Fibroblast of peridontal ligament (primary cell): ENCODE data around the gene ARHGAP26.

Source experiments
- DNase-seq: peaks from one replicate; pipeline ENCODE4 v3.0.0-alpha.2; 2010; ENCODE audit errors: extremely low read depth

ARHGAP26 gene

DNA sequence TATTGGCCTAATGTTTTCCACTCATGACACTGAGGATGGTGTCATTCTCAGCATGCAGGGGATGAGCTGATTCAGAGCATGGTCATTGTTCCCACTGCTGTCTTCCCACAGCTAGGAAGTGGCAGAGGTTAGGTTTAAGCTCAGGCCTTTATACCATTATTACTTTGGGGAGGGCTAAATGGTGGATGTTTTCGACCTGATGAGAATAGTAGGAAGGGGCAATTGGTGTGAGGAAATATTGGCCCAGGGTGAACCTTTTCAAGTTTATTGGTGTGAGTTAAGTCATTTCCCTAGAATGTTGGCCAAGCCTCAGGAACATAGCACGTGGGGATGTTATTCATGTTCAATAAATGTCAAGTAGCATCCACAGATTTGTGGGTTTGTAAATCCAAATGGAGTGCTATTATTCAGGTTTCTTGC is 59.6 kb downstream of the ARHGAP26 start:
- no peak for DNase-seq

DNA sequence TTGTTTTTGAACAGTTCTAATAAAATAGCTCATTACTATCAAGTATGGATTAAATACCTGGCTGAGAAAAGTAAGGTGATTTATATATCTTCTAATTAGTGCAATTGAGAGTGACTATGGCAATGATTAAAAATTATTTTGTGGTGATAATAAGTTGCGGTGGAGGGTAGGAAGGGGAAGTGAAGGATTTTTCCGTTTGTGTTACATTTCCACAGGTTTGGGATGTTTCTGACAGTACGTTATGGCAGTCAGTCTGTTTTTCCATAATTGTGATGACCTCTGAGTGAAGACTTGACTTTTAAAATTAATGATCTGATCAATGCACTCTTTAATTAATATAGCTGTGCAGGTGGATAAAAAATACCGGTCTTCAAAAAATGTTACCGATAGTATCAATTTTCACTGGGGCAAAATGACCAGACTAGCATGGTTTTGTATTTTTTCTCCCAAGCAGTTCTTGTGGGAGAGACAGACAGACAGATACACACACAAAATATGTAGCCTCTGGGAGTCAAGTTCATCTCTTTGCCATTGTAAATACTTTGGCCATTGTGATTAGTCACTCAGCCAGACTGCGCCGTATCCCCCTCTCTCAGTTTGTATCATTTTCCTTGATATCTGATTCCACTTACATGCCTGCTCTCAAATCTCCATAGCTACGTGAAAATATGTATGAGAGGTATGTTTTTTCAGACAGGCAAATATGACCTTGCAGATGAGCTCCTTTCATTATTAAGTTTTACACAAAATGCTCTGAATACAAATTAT is 60.2 kb downstream of the ARHGAP26 start:
- peak; percentile 62 for DNase-seq

DNA sequence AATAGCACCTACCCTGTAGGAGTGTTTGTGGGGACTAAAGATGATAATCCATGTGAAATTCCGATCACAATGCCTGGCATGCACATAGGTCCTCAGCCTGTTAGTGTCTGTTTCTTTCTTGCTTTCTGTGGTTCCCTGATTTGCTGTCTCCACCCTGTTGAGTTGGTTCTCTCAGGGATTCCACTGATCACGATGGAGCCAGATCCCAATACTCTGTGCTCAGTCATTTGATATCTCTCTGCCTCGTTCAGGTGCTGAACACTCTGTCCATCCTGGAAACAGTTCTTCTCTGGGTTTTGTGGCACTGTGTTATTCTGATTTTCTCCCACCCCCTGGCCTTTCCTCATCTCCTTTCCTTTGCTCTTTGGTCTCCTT is 60.8 kb downstream of the ARHGAP26 start:
- no peak for DNase-seq

DNA sequence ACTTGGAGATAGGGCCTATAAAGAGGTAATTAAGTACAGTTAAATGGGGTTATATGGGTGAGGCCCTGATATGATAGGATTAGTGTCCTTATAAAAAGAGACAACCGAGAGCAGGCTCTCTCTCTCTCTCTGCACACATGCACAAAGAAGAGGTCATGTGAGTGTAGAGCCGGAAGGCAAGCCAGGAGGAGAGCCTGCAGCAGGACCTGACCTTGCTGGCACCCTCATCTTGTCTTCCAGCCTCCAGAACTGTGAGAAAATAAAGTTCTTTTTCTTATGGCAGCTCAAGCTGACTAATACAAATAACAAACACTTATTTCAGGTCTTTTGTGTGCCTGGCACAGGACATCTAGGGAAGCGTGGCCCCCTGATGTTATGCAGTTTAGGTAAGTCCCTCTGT is 62.1 kb downstream of the ARHGAP26 start:
- no peak for DNase-seq

DNA sequence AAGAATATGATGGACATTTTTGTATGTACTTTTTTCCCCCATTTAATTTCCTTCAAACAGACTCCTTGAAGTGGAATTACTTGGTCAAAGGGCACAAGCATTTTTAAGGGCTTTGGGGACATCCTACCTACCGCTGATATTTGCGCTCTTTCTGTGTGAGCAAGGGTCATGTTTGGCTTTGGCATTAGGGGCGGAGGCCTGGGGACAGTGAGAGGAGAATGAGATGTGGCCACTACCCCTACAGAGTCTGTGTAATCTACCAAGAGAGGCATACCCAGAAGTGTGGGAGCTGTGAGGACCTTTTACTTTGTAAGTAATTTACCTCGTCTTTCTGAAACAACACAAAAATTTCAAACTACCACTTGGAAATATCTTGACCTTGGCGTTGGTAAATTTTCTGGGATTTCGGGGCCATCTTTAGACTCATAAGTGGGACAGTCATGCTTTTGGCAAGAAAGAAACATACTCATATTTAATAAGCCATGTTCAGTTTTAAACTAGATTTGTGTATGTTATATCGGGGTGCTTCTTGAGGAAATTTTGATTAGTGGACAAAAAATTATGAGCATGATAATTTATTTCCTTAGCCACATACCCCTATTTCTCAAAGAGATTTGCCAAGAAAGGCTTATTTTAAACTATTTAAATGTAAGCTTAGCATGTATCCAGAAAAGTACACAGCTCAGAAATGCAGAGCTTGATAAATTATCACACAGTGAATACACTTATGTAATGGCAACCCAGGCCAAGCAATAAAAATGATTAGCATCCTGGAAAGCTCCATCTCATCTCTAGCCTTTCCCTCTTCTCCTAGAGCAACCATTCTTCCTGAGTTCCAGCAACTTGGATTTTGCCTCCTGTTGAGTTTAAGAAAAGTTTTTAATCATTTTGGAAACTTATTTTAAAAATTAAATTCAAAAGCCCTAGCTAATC is 63.6 kb downstream of the ARHGAP26 start:
- no peak for DNase-seq

DNA sequence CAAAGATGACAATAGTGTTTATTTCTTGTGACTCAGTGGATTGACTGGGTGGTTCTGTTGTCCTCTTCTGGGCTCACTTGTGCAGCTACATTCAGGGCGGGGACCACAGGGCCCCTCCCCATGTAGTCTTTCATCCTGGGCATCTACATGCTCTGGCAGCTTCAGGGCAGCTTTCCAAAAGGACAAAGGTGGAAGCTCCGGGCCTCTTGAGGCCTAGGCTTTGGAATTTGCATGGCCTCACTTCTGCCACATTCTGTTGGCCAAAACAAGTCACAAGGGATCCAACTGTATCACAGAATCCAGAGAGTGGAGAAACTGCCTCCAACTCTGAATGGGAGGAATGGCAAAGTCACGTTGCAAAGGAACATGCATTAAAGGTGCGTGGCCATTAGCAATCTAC is 64.3 kb downstream of the ARHGAP26 start:
- no peak for DNase-seq

DNA sequence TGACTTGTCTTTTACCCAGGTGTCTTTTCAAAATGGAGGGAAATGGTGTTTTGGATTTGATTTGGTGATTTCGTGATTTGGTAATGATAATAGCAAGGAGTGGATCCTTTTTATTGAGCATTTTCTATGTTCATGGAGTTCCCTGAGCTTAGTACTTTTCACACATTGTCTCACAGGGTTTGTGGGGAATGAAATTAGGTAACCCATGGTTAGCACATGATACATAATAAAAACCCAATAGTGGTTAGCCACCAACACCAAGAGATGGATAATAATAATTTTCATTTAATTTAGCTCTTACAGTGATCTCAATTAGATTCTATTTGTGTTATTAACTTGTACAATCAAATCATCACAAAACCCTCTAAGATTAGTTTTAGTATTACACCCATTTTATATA is 65.4 kb downstream of the ARHGAP26 start:
- no peak for DNase-seq

DNA sequence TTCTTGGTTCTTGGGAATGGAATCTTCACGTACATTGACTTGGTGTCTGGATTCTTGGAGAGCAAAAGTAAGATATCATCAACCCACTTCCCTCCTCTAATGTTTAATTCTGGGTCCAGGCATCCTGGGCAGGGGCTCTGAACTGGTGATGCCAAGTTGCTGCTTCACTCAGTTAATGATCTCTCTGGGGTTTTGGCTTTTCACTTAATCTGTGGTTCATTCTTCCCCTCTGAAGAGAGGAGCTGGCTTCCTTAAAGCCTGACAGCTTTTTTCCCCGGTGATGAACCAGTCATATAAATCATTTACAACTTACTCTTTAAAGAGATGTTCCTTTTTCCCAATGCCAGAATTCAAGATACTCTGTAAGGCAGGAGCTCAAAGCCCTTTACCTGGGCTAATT is 65.9 kb downstream of the ARHGAP26 start:
- DNase-seq = no peak

DNA sequence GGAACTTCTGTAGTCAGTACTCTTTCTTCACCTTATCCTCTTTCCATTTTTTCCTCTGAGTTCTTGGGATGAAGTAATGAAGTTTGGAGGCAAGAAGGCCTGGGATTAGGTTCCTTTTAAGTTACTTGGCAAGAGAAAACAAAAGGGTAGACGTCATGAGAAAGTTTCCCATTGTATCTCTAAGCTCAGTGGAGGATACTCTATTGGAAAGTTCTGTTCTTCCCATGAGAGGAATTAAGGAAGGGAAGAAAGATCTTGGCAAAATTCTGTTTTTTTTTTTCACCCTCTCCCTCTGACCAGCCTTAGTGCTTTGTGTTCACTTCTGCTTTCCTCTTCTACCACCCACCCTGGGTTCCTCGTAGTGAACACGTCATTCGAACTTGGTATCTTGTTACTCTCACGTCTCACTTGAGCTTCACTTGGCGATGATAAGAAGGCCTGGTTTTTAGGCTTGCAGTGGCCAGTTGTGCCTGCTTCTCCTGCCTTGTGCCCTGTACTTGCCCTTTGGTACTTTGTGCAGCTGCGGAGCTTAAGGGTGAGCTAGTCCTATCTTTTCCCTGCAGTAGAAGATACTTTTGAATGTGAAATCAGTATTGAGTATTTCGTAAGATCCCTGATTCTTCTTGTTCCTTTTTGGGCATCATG is 67.0 kb downstream of the ARHGAP26 start:
- DNase-seq = no peak

DNA sequence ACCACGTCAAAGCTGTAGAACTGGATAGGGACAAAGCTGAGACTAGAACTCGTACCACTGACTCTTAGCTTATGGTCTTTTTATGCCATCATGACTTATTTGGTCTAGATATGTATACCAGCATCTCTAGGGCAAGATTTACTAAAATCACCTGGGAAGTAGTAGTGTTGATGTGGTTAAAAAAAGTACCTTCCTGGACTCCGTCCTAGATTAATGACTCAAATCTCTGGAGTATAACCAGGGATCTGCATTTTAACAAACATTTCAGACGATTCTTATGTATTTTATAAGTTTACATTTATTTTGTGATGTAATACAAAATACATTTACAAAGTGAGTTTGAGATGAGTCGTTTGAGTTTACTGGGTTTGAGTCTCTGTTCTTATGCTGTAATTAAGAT is 68.7 kb downstream of the ARHGAP26 start:
- DNase-seq = no peak

DNA sequence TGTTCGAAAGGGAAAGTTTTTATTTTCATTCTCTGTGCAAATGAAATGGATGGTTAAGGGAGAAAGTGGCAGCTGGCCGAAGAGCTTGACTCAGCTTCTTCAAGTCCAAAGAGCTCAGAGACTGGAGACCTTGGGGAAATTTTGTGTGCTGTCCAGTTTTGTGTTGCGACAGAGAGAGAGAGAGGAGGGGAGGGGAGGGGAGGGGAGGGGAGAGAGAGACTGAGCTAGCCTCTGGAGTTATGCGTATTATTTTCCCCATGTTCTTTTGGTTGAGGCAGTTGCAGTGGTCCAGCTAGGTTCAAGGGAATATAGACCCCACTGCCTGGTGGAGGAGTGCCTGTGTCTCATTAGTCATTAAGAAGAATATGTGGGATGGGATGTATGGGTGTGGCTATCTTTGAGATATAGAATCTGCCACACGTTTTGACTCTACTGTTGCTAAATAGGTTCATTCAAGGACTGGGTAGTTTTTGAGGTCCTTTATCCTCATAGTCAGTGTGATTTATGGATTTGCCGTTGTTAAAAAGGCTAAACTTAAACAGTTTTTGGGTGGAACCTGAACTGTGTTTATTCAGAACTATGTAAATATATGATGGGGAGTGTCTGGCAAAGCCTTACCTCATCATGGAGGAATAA is 69.7 kb downstream of the ARHGAP26 start:
- peak; percentile 76 for DNase-seq

DNA sequence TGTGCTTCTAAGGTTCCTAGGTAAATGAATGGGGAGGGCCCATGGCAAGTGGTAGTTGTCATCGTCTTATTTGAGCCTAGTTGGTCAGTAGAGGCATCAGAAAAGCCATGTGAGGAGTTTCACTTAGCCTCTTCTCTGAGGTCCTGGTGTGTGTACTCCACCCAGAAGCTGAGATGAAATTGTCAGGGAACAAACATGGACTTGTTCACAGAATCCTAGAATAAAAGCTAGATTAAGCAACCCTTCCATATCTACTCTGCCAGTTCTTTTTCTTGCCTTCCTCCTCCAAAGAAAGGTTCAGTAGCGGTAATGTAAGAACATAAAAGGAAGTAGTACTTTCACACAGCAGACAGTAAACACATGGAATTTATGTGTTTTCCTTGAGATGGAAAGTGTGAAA is 70.4 kb downstream of the ARHGAP26 start:
- no peak for DNase-seq

DNA sequence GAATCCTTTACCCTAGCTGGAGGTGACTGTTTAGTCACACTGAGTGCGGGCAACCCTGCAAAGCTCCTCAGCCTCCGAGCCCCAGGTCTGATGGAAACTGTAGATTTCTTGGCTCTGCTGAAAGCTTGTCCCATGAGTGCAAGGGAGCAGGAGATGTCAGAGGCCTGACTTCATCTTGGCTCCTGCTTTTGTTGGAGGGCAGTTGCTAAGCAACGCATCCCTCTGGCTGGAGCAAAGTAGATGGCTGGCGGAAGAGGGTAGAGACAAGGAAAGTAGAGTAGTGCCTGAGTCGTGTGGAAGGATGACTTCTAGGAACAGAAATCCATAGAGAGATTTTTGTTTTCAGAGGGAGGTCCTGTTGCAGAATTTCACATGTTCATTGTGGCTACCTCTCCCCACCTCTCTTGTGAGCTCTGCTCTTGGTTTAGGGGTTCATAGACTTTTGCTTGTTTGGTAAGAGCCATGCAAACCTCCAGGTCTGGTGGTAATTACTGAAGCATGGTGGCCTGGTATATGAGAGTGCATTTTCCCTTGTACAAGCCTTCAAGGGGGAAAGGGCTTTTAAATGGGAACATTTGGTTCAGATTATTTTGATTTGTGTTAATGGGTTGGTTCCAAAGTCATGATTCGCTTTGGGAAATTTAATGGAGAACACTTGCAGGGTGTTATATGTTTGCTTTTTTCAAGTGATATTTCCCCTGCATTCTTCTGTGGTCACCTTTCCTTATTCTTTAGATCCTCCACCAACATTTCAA is 71.5 kb downstream of the ARHGAP26 start:
- DNase-seq = peak; percentile 71

DNA sequence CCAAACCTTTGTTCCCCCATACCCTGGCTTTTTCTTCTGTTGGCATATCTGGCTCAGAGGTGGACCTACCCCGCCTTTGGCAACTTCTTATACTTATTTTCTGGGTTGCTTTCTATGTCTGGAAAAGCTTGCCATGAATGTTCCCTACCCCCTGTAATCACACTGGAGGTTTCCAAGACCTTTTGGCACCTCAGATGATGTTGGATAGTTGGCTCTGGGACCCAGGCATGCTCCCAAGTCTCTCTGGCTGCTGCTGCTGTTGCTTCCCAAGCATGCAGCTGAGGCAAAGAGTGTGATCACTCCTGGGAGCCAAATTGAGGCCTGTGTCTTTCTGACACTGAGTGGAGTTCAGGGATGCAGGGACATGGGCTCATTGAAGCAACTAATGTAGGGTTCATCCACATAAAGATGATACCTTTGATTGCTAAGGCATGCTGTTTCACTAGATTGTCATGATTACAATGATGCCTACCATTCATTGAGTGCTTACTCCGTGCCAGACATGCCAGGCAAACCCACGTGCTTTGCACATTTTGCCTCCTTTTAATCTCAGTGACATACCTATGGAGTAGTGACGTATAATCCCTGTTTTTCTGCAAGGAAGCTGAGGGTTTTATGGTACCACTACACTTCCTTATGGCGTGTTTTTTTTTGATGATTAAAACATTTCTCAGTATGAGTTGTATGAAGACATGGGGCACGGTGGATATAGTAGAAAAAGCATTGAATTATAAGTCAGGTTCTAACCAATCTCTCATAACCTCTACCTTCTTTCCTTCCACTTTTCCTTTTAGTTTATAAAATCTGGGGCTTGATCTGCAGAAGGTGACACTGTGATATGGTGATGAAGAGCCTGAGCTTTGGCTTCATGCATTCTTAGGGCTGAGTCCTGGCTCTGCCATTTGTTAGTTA is 73.1 kb downstream of the ARHGAP26 start:
- DNase-seq = no peak

DNA sequence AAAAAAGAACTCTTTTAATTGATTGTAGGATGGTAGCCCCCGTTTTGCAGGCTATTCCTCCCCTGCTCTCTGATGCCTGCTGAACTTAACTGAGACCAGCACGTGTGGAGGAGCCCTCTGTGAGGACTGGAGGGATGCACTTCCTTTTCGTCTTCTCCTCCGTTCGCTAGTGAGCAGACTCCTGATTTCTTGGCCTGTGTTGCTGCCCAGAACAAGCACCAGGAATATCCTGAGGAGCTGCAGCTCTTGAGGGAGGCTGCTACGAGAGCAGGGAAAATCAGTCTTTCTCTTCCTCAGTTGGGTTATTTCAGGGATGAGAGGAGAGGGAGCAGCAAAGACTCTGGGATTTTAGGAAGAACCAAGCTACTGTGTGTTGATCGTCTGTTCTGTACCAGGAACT is 74.7 kb downstream of the ARHGAP26 start:
- DNase-seq = no peak

DNA sequence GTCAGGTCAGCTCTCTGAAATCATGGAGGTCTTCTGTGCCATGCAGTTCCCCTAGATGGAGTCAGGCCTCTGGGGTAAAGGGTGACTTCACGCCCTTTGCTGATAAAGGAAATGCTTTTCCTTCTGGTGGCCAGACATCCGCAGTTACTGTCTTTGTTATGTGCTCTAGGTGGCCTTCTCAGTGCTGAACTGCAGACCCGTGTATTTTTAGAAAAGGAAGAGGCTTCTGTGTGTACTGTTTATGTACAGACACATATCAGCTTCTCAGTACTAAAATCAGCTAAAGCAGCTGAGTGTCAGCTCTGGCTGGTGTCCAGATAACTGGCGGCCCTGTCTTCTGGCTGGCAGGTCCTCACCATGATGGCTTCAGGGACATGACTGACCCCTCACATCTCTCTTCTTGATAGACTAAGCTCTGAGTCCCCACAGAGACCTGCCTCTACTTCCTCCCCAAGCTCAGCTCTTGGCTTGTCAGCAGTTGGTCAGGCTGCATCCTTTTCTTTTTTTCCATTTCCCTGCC is 75.3 kb downstream of the ARHGAP26 start:
- no peak for DNase-seq

DNA sequence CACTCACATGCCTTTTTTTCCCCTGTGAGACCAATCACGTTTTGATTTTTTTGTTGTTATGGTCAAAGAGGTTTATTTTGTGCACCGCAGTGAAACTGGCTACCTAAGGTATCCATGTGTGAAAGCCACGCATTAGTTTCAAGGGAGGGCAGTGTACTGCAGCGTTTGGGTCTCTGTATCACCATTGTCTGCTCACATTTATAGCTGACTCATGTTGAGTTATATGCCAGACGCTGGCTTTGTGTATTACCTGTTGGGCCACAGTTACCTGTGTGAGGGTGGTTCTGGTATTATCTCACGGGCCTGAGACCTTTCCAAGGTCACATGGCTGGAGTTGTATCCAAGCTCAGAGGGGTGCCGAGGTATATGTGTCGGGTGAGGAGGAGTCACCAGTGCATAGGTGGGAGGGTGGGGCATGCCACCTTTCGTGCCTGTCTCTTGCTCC is 75.8 kb downstream of the ARHGAP26 start:
- DNase-seq = no peak

DNA sequence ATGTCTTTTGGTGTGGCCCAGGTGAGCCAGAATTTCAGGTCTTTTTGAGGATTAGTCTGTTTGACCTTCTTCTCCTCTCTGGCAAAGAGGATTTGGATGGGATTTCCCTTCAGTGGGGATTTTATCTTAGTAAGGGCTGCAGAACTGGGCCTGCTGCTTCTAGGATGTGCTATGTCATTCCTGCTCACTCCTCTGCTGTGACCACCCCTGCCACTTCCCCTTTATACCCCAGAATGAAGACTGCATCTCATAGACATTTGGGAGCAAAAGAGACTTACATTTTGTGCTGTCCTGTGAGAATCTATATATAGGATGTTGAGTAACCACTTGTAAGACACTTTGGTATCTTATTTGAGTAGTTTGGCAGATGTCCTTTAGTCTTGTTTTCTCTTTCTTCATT is 76.2 kb downstream of the ARHGAP26 start:
- no peak for DNase-seq

DNA sequence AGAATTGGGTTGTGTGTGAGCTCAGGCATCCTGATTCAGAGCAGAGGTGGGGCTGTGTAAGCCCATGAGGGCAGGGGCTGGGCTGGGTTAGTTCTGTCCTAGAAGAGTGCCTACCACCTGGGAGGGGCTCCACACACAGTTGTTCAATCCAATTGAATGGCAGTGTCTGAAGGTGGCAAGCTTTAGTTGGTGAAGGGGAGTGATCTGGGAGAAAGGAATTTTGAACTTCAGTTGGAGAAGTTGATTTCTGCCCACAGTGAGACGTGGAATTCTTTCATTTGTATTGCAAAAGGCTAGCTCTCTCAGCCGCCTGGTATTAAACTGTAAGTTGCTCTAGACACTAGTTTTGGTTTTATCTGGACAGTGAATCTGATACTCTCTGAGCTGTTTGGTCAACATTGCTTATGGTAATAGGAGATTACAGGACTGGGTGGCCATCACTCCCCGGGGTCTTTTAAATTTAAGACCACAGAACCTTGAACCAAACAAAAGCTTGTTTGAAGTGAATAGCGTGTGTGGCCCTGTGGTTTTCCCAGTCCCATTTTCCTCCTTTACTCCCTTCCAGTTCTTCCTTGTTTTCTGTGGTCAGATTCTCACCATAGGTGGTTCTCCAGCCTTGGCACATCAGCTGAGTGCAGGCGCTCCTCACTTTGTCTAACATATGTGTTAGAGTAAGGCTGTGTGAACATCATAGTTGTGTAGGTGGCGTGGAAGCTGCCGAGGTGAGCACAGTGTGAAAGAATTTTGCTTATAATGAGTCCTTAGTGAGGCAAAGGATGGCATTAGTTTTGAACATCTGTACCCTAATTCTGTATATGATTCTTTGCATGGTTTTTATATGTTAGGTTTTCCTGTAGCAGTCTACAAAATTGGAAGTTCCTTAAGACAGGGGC is 78.0 kb downstream of the ARHGAP26 start:
- peak; percentile 77 for DNase-seq
